ENCODE data around the gene PXDC1. TPM values are rescaled to one million over a fixed set of nuclear protein-coding genes. Genes with fewer than 3 reads are reported as not detected.

PXDC1 gene
- total and polyA plus RNA-seq, 12 donors = 3.7 to 46.7 (median 22.5) TPM

DNA sequence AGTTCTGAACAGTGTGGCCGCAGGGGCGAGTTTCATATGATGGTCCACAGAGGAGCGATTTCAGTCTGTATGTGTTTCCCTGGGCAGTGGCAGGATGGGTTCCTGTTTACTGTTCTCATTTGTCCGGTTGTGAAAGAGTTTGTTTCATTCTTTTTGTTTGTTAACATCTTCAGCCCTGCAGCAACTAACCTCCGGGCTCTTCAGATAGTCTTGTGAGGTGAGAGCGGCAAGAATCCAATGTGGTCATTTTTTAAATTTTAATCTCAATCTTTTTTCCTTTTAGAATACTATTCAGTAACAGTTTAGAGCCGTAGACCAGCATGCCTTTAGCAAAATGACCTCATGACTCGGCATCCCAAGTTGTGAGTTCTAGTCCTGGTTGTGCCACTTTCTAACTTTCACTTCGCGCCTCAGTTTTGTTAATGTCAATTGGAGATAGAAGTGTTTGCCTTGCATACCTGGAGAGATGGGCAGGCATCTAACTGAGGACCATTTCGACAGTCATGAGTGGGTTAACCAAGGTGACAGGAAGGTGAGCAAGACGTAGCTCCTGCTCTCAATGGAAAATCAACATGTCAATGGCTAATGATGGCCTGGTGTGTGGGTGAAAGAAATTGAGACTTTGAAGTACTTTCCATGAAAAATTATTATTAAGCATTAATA is 38.5 kb upstream of the PXDC1 start:
- no peak for TF ChIP-seq POLR2A (IDR thresholded peaks at IDR 0.05)

DNA sequence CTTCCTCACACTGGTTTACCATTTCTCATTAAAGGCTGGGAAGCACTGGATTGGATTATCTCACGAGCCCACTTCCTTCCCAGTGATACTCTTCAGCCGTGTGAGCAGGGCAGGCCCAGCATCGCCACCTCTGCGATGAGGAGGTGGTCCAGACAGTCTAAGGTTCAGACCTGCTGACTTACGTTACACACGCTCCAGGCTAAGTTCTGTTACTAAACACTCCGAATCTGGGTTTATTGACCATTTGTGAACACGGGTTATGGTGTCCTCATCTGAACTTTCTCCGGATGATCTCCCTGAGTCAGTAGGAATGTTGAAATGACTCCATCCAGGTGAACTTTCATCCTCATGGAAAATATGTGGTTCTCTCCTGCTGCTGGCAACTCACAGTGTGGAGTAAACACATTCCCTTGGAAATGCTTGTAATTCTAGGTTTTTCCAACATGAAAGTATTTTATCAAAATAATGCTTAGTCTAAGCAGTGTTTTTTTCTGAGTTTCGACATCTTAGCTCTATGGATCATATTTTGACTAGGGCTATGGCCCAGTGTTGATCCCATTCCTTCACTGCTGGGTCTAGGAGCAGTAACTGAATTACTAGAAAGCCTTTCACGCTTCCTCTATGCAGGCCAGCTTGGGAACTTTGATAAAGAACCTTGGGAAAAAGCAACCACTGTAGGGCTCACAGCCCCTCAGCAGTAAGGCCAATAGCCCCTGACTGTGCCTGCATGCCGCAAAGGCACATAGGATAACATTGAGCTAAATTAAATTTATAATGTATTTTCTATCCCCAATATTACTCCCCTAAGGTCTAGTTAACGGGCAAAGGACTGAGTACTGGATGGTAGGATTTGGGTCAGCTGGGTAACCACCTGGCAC is 37.7 kb upstream of the PXDC1 start:
- no peaks in the 10 kb centered on the region for H3K9me3 ChIP-seq (replicated peaks in 1 of 3)
- no peak for DNase-seq
- no peak overlapping the region for H3K4me3 ChIP-seq
- intact Hi-C loops (cut with DNase I) = no loop called here
- no peaks in the 10 kb centered on the region for H3K27me3 ChIP-seq
- H3K36me3 ChIP-seq (replicated peaks in 1 of 2) = no peaks in the 10 kb centered on the region
- H3K27ac ChIP-seq = peak overlapping the region in 1 of 5 donors; percentile 77
- WGBS, 4 donors = 86 to 92% (median 90%) methylated on average over 11 to 13 of the region's 13 CpGs
- TF ChIP-seq, protein P1, sequence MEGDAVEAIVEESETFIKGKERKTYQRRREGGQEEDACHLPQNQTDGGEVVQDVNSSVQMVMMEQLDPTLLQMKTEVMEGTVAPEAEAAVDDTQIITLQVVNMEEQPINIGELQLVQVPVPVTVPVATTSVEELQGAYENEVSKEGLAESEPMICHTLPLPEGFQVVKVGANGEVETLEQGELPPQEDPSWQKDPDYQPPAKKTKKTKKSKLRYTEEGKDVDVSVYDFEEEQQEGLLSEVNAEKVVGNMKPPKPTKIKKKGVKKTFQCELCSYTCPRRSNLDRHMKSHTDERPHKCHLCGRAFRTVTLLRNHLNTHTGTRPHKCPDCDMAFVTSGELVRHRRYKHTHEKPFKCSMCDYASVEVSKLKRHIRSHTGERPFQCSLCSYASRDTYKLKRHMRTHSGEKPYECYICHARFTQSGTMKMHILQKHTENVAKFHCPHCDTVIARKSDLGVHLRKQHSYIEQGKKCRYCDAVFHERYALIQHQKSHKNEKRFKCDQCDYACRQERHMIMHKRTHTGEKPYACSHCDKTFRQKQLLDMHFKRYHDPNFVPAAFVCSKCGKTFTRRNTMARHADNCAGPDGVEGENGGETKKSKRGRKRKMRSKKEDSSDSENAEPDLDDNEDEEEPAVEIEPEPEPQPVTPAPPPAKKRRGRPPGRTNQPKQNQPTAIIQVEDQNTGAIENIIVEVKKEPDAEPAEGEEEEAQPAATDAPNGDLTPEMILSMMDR (IDR thresholded peaks at IDR 0.05) = no peak
- TF ChIP-seq POLR2A (IDR thresholded peaks at IDR 0.05) = no peak
- H3K4me1 ChIP-seq (replicated peaks in 1 of 2) = no peaks in the 10 kb centered on the region

More for the DNA sequence above, 38.5 kb upstream of the PXDC1 start:
- H3K36me3 ChIP-seq (replicated peaks in 1 of 2) = no peaks in the 10 kb centered on the region
- H3K4me3 ChIP-seq = no peak overlapping the region
- DNase-seq = no peak
- no peaks in the 10 kb centered on the region for H3K27me3 ChIP-seq
- no peaks in the 10 kb centered on the region for H3K4me1 ChIP-seq (replicated peaks in 1 of 2)
- H3K9me3 ChIP-seq (replicated peaks in 1 of 3) = no peaks in the 10 kb centered on the region
- H3K27ac ChIP-seq = peak overlapping the region in 1 of 5 donors; percentile 77
- intact Hi-C loops (cut with DNase I) = no loop called here
- WGBS, 4 donors = 91 to 93% (median 91%) methylated on average over 12 of the region's 12 CpGs

DNA sequence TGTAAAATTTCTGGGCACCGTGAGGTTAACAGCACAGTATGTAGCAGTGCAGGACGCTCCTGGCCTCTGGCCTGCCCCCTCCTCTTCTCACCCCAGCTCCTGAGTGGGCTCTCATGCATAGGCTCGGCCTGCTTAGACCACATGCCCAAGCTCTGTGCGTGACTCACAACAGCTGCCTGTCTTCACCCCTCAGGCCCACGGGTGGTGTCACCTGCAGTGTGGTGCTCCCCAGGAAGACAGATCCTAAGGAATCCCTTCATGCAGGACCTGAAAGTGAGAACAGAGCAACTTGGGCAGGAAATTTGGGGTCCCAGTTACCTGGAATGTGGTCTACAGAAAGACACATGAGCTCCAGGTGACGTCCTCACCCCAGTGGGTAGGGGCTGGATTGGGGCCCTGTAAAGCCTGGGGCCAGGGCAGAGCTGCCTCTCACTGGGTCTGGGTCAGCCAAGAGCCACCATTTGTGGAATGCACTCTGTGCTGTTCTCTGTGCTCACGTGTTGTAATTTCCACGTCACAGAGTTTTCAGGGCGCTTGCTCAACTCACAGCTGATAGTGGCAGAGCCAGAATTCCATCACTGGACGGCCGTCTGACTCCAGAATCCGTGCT is 37.0 kb upstream of the PXDC1 start:
- intact Hi-C loops (cut with DNase I) = no loop called here
- Histone ChIP-seq H3K9me3 (replicated peaks in 1 of 3) (no peaks in the 10 kb centered on the region), H3K27me3 (no peaks in the 10 kb centered on the region), H3K4me3 (no peak overlapping the region), H3K27ac (peak overlapping the region in 1 of 5 donors; percentile 77), H3K4me1 (replicated peaks in 1 of 2) (no peaks in the 10 kb centered on the region), H3K36me3 (replicated peaks in 1 of 2) (no peaks in the 10 kb centered on the region)
- DNase-seq = no peak
- 79 to 97% (median 86%) methylated on average over 11 to 12 of the region's 12 CpGs for WGBS, 4 donors
- TF ChIP-seq POLR2A (IDR thresholded peaks at IDR 0.05) = no peak
- TF ChIP-seq, protein P1 (IDR thresholded peaks at IDR 0.05) = no peak

DNA sequence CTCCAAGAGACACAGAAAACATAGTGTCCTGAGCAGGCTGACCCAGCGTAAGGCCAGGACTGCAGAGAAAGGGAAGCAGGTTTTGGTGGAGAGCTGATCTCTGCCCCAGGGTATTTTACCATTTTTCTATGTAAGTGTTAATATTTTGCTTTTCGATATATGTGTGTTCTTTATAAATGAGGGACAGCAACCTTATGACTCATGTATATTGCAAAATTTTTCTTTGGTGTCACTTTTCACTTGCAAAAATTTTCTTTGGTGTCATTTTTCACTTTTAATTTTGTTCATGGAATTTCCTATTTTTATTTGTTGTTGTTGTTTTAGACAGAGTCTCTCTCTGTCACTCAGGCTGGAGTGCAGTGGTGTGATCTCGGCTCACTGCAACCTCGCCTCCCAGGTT is 34.6 kb upstream of the PXDC1 start:
- H3K27ac ChIP-seq = no peak overlapping the region
- 71 to 89% (median 80%) methylated on average over 4 of the region's 4 CpGs for WGBS, 4 donors

More for the DNA sequence above, 34.6 kb upstream of the PXDC1 start:
- Histone ChIP-seq H3K36me3 (replicated peaks in 1 of 2) (no peaks in the 10 kb centered on the region), H3K9me3 (replicated peaks in 1 of 3) (no peaks in the 10 kb centered on the region), H3K4me3 (no peak overlapping the region), H3K27me3 (no peaks in the 10 kb centered on the region), H3K4me1 (replicated peaks in 1 of 2) (no peaks in the 10 kb centered on the region)
- no peak for DNase-seq
- intact Hi-C loops (cut with DNase I) = no loop called here
- TF ChIP-seq, protein P1 (IDR thresholded peaks at IDR 0.05) = no peak
- TF ChIP-seq POLR2A (IDR thresholded peaks at IDR 0.05) = no peak

Data from adrenal gland (tissue), 12 donors.